Measurements from ENCODE around the gene NEUROD4. TPM values are rescaled to one million over a fixed set of nuclear protein-coding genes. Genes with fewer than 3 reads are reported as not detected.

NEUROD4 gene
- total RNA-seq, 1 donor from 2014 or later = not detected

- no peak overlapping the region for H3K9ac ChIP-seq (ENCODE audit: low read depth in 1 of 3, low read length in 3 of 3)
- H3K27me3 ChIP-seq (ENCODE audit: control insufficient read depth in 3 of 3, insufficient read depth in 3 of 3, low read length in 3 of 3) = peaks cover 0 to 3% (median 0%) of the 10 kb centered on the region in 3 donors
- no peak overlapping the region for H3K4me3 ChIP-seq (ENCODE audit: low read length in 3 of 3)
- H3K9me3 ChIP-seq (ENCODE audit: control insufficient read depth in 3 of 3, low read length in 3 of 3) = no peaks in the 10 kb centered on the region
- no peaks in the 10 kb centered on the region for H3K4me1 ChIP-seq (ENCODE audit: control insufficient read depth in 3 of 3, insufficient read depth in 3 of 3, low read length in 3 of 3)
- no peak overlapping the region for H3K27ac ChIP-seq (ENCODE audit: low read depth, low read length)
- H3K36me3 ChIP-seq (ENCODE audit: control insufficient read depth in 3 of 3, insufficient read depth in 3 of 3, low read length in 3 of 3) = no peaks in the 10 kb centered on the region
Observed at GRCh38 chr12:55058082-55058481, 38.3 kb downstream of the NEUROD4 start.

DNA sequence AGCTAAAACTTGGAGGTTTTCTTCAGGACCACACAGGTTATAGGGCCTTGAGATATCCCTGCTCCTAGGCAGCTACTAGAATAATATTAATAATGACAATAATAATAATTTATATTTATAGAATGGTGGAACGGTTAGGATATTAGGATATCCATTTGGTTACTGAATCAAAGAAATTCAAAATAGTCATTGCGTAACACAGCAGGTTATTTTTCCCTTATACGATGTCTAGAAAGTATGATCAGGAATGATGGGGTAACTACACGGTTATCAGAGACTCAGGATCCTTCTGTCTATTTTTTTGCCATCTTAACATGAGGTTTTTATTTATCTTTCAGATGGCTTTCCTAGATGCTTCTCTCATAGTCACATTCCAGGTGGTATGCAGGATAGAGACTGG, 39.0 kb downstream of the NEUROD4 start:
- no peak overlapping the region for H3K4me3 ChIP-seq (ENCODE audit: low read length in 3 of 3)
- peaks cover 0 to 3% (median 0%) of the 10 kb centered on the region in 3 donors for H3K27me3 ChIP-seq (ENCODE audit: control insufficient read depth in 3 of 3, insufficient read depth in 3 of 3, low read length in 3 of 3)
- no peaks in the 10 kb centered on the region for H3K9me3 ChIP-seq (ENCODE audit: control insufficient read depth in 3 of 3, low read length in 3 of 3)
- H3K27ac ChIP-seq (ENCODE audit: low read depth, low read length) = no peak overlapping the region
- no peak overlapping the region for H3K9ac ChIP-seq (ENCODE audit: low read depth in 1 of 3, low read length in 3 of 3)
- H3K4me1 ChIP-seq (ENCODE audit: control insufficient read depth in 3 of 3, insufficient read depth in 3 of 3, low read length in 3 of 3) = no peaks in the 10 kb centered on the region
- H3K36me3 ChIP-seq (ENCODE audit: control insufficient read depth in 3 of 3, insufficient read depth in 3 of 3, low read length in 3 of 3) = no peaks in the 10 kb centered on the region

DNA sequence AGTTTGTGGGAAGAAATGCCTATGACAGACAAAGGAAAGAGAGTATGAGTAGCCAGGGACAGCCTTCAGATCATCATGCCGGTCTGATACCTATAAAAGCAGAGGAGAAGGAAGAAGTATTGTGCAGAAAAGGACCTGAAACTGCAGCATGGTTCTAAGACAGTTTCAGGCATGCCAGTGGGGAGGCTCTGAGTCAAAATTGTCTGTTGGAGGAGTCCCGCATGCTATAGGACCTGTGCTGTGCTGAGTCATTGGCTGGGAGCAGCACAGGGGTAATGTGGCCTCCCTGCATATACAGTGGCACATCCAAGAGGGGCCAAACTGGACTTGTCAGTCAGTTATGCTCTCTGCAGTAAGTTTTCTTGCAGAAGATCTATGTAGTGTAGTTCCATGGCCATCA, 40.7 kb downstream of the NEUROD4 start:
- H3K36me3 ChIP-seq (ENCODE audit: control insufficient read depth in 3 of 3, insufficient read depth in 3 of 3, low read length in 3 of 3) = no peaks in the 10 kb centered on the region
- H3K4me3 ChIP-seq (ENCODE audit: low read length in 3 of 3) = no peak overlapping the region
- H3K4me1 ChIP-seq (ENCODE audit: control insufficient read depth in 3 of 3, insufficient read depth in 3 of 3, low read length in 3 of 3) = no peaks in the 10 kb centered on the region
- H3K27me3 ChIP-seq (ENCODE audit: control insufficient read depth in 3 of 3, insufficient read depth in 3 of 3, low read length in 3 of 3) = peaks cover 0 to 3% (median 0%) of the 10 kb centered on the region in 3 donors
- no peak overlapping the region for H3K27ac ChIP-seq (ENCODE audit: low read depth, low read length)
- no peaks in the 10 kb centered on the region for H3K9me3 ChIP-seq (ENCODE audit: control insufficient read depth in 3 of 3, low read length in 3 of 3)
- no peak overlapping the region for H3K9ac ChIP-seq (ENCODE audit: low read depth in 1 of 3, low read length in 3 of 3)

DNA sequence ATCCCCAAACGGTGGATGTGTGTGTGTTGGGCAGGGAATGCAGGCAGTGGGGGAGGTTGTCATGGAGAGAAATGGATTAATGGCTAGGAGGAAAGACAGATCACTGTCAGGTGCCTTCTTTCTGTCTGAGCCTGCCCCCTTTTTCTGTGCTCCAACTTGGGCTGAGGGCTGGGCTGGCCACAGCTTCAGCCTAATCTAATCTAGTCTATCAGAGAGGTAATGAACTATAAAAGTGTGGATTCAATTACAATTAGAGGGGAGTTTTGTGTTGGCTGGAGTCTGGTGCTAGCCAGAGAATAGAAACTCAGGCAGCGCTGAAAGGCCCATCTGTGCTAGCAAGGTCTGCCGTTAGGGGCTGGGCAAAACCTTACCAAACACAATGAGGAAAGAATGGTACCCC, 41.2 kb downstream of the NEUROD4 start:
- Histone ChIP-seq H3K9me3 (ENCODE audit: control insufficient read depth in 3 of 3, low read length in 3 of 3) (no peaks in the 10 kb centered on the region), H3K27ac (ENCODE audit: low read depth, low read length) (no peak overlapping the region), H3K4me1 (ENCODE audit: control insufficient read depth in 3 of 3, insufficient read depth in 3 of 3, low read length in 3 of 3) (no peaks in the 10 kb centered on the region), H3K36me3 (ENCODE audit: control insufficient read depth in 3 of 3, insufficient read depth in 3 of 3, low read length in 3 of 3) (no peaks in the 10 kb centered on the region), H3K9ac (ENCODE audit: low read depth in 1 of 3, low read length in 3 of 3) (no peak overlapping the region), H3K4me3 (ENCODE audit: low read length in 3 of 3) (no peak overlapping the region), H3K27me3 (ENCODE audit: control insufficient read depth in 3 of 3, insufficient read depth in 3 of 3, low read length in 3 of 3) (peaks cover 0 to 3% (median 0%) of the 10 kb centered on the region in 3 donors)

GRCh38 chr12:55063291-55063690, 43.5 kb downstream of the NEUROD4 start:
- Histone ChIP-seq H3K4me1 (ENCODE audit: control insufficient read depth in 3 of 3, insufficient read depth in 3 of 3, low read length in 3 of 3) (no peaks in the 10 kb centered on the region), H3K9me3 (ENCODE audit: control insufficient read depth in 3 of 3, low read length in 3 of 3) (no peaks in the 10 kb centered on the region), H3K9ac (ENCODE audit: low read depth in 1 of 3, low read length in 3 of 3) (no peak overlapping the region), H3K27me3 (ENCODE audit: control insufficient read depth in 3 of 3, insufficient read depth in 3 of 3, low read length in 3 of 3) (peaks cover 0 to 2% (median 0%) of the 10 kb centered on the region in 3 donors), H3K4me3 (ENCODE audit: low read length in 3 of 3) (no peak overlapping the region), H3K36me3 (ENCODE audit: control insufficient read depth in 3 of 3, insufficient read depth in 3 of 3, low read length in 3 of 3) (no peaks in the 10 kb centered on the region), H3K27ac (ENCODE audit: low read depth, low read length) (no peak overlapping the region)

DNA sequence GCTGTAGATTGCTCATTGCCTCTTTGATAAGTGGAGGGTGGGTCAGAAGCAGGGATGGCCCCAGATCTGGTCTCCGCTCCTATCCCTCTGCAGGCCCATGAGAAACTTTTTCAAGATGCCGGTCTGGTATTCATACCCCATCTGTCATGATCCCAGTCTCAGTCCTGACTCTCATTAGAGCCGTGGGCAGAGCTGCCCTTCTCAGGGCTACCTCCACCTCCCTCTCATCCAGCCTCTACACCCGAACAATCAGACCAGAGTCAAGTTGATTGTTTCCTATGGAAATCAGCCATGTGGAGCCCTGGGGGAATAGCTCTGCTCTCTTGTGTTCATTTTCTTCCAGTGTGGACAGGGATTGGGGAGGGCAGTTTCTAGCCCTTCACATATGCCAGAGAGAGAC, 45.8 kb downstream of the NEUROD4 start:
- peaks cover 0 to 2% (median 0%) of the 10 kb centered on the region in 3 donors for H3K27me3 ChIP-seq (ENCODE audit: control insufficient read depth in 3 of 3, insufficient read depth in 3 of 3, low read length in 3 of 3)

GRCh38 chr12:55067701-55068100, 47.9 kb downstream of the NEUROD4 start:
- Histone ChIP-seq H3K9ac (ENCODE audit: low read depth in 1 of 3, low read length in 3 of 3) (no peak overlapping the region), H3K36me3 (ENCODE audit: control insufficient read depth in 3 of 3, insufficient read depth in 3 of 3, low read length in 3 of 3) (no peaks in the 10 kb centered on the region), H3K4me1 (ENCODE audit: control insufficient read depth in 3 of 3, insufficient read depth in 3 of 3, low read length in 3 of 3) (no peaks in the 10 kb centered on the region), H3K4me3 (ENCODE audit: low read length in 3 of 3) (no peak overlapping the region), H3K27ac (ENCODE audit: low read depth, low read length) (no peak overlapping the region), H3K27me3 (ENCODE audit: control insufficient read depth in 3 of 3, insufficient read depth in 3 of 3, low read length in 3 of 3) (peaks cover 0 to 2% (median 0%) of the 10 kb centered on the region in 3 donors), H3K9me3 (ENCODE audit: control insufficient read depth in 3 of 3, low read length in 3 of 3) (no peaks in the 10 kb centered on the region)

More for the DNA sequence above, 45.8 kb downstream of the NEUROD4 start:
- Histone ChIP-seq H3K4me3 (ENCODE audit: low read length in 3 of 3) (no peak overlapping the region), H3K9ac (ENCODE audit: low read depth in 1 of 3, low read length in 3 of 3) (no peak overlapping the region), H3K4me1 (ENCODE audit: control insufficient read depth in 3 of 3, insufficient read depth in 3 of 3, low read length in 3 of 3) (no peaks in the 10 kb centered on the region), H3K36me3 (ENCODE audit: control insufficient read depth in 3 of 3, insufficient read depth in 3 of 3, low read length in 3 of 3) (no peaks in the 10 kb centered on the region), H3K9me3 (ENCODE audit: control insufficient read depth in 3 of 3, low read length in 3 of 3) (no peaks in the 10 kb centered on the region), H3K27ac (ENCODE audit: low read depth, low read length) (no peak overlapping the region)

DNA sequence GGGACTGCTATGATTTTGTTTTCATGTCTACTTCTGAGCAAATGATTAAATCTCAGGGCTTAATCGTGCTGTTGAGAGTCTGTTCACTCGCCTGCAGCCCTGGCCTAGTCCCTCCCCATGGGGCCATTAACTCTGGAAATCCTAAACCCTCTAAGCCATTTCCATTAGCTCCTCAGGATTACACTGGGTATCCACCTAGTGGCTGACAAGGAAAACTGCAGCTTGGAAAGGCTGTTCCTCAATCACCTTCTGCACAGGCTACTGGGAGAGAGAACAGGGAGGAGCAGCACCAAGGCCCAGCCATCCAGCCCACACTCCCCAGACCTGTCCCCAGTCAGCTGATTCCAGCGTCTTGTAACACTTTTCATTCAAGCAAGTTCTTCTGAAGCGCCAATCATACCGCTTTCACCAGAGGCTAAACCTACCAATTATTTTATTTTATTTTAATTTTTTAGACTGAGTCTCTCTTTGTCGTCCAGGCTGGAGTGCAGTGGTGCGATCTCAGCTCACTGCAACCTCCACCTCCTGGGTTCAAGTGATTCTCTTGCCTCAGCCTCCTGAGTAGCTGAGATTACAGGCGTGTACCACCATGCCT, 48.7 kb downstream of the NEUROD4 start:
- Histone ChIP-seq H3K9ac (ENCODE audit: low read depth in 1 of 3, low read length in 3 of 3) (no peak overlapping the region), H3K4me1 (ENCODE audit: control insufficient read depth in 3 of 3, insufficient read depth in 3 of 3, low read length in 3 of 3) (no peaks in the 10 kb centered on the region), H3K27ac (ENCODE audit: low read depth, low read length) (no peak overlapping the region)

GRCh38 chr12:55072083-55072482, 52.3 kb downstream of the NEUROD4 start:
- Histone ChIP-seq H3K9me3 (ENCODE audit: control insufficient read depth in 3 of 3, low read length in 3 of 3) (no peaks in the 10 kb centered on the region), H3K4me1 (ENCODE audit: control insufficient read depth in 3 of 3, insufficient read depth in 3 of 3, low read length in 3 of 3) (no peaks in the 10 kb centered on the region), H3K36me3 (ENCODE audit: control insufficient read depth in 3 of 3, insufficient read depth in 3 of 3, low read length in 3 of 3) (no peaks in the 10 kb centered on the region), H3K27ac (ENCODE audit: low read depth, low read length) (no peak overlapping the region), H3K4me3 (ENCODE audit: low read length in 3 of 3) (no peak overlapping the region), H3K9ac (ENCODE audit: low read depth in 1 of 3, low read length in 3 of 3) (no peak overlapping the region), H3K27me3 (ENCODE audit: control insufficient read depth in 3 of 3, insufficient read depth in 3 of 3, low read length in 3 of 3) (peaks cover 0 to 2% (median 0%) of the 10 kb centered on the region in 3 donors)

More for the DNA sequence above, 48.7 kb downstream of the NEUROD4 start:
- Histone ChIP-seq H3K4me3 (ENCODE audit: low read length in 3 of 3) (no peak overlapping the region), H3K9me3 (ENCODE audit: control insufficient read depth in 3 of 3, low read length in 3 of 3) (no peaks in the 10 kb centered on the region), H3K36me3 (ENCODE audit: control insufficient read depth in 3 of 3, insufficient read depth in 3 of 3, low read length in 3 of 3) (no peaks in the 10 kb centered on the region), H3K27me3 (ENCODE audit: control insufficient read depth in 3 of 3, insufficient read depth in 3 of 3, low read length in 3 of 3) (peaks cover 0 to 2% (median 0%) of the 10 kb centered on the region in 3 donors)

- Histone ChIP-seq H3K27me3 (ENCODE audit: control insufficient read depth in 3 of 3, insufficient read depth in 3 of 3, low read length in 3 of 3) (no peaks in the 10 kb centered on the region), H3K9ac (ENCODE audit: low read depth in 1 of 3, low read length in 3 of 3) (no peak overlapping the region), H3K4me1 (ENCODE audit: control insufficient read depth in 3 of 3, insufficient read depth in 3 of 3, low read length in 3 of 3) (no peaks in the 10 kb centered on the region), H3K36me3 (ENCODE audit: control insufficient read depth in 3 of 3, insufficient read depth in 3 of 3, low read length in 3 of 3) (no peaks in the 10 kb centered on the region), H3K4me3 (ENCODE audit: low read length in 3 of 3) (no peak overlapping the region), H3K27ac (ENCODE audit: low read depth, low read length) (no peak overlapping the region), H3K9me3 (ENCODE audit: control insufficient read depth in 3 of 3, low read length in 3 of 3) (no peaks in the 10 kb centered on the region)
Observed at GRCh38 chr12:55073043-55074022, 53.6 kb downstream of the NEUROD4 start.
